Measurements from ENCODE around the gene MTIF3.

MTIF3 gene

GRCh38 chr13:27437126-27437525 lies 13.2 kb downstream of the MTIF3 start:
- peaks cover 40% of the 10 kb centered on the region for H3K4me1 Mint-ChIP-seq
- peaks cover 48% of the 10 kb centered on the region for H3K36me3 Mint-ChIP-seq (ENCODE audit: low read depth)
- H3K27ac Mint-ChIP-seq: no peak overlapping the region
- H3K4me3 Mint-ChIP-seq: no peak overlapping the region
- ATAC-seq (no peak), DNase-seq (no peak)
- no peaks in the 10 kb centered on the region for H3K9me3 Mint-ChIP-seq
- no peaks in the 10 kb centered on the region for H3K27me3 Mint-ChIP-seq

- DNase-seq (no peak), ATAC-seq (no peak)
- H3K4me3 Mint-ChIP-seq: no peak overlapping the region
- H3K4me1 Mint-ChIP-seq: peaks cover 41% of the 10 kb centered on the region
- H3K27me3 Mint-ChIP-seq: no peaks in the 10 kb centered on the region
- peak overlapping the region; percentile 71 for H3K27ac Mint-ChIP-seq
- no peaks in the 10 kb centered on the region for H3K9me3 Mint-ChIP-seq
- peaks cover 71% of the 10 kb centered on the region for H3K36me3 Mint-ChIP-seq (ENCODE audit: low read depth)
Observed at GRCh38 chr13:27432611-27433210, 17.7 kb downstream of the MTIF3 start.

DNA sequence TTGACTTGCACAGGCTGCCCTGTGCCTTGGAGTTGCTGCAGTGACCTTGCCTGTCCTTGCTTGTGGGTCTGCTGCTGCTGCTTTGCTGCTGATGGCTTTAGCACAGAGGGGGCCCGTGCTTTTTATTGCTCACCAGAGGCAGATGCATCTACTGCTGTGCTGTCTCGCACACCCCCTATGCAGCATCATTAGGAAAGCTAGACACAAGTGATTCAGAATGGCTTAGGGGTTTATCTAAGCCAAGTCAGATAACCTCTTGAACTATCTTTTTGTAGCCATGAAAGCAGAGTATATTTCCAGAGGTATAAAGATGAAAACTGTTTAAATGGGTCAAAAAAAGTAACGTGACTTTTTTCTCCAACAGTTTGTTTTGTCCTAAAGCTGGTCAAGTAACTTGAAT lies 18.2 kb downstream of the MTIF3 start:
- no peak for ATAC-seq
- peak overlapping the region; percentile 71 for H3K27ac Mint-ChIP-seq
- H3K36me3 Mint-ChIP-seq (ENCODE audit: low read depth): peaks cover 74% of the 10 kb centered on the region
- peaks cover 47% of the 10 kb centered on the region for H3K4me1 Mint-ChIP-seq
- no peak overlapping the region for H3K4me3 Mint-ChIP-seq
- H3K27me3 Mint-ChIP-seq: no peaks in the 10 kb centered on the region
- no peaks in the 10 kb centered on the region for H3K9me3 Mint-ChIP-seq
- DNase-seq: no peak

DNA sequence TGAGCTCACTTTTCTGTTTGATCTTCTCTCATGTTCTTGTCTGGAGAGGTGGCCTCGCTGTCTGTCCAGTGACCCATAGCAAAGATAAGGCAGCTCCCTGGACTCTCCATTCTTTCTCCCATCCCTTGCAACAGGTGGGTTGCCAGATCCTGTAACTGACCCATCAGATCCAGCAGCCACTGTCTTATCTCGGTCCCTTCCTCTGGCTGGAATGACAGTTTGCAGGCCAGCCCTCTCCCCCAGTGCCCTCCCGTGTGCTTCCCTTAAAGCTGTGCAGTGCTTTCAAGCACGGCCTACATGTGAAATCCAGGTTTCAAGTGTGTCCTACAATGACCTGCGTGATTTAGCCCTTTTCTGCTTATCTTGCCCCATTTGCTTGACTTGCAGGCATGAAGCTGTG lies 22.2 kb downstream of the MTIF3 start:
- DNase-seq (no peak), ATAC-seq (no peak)
- Mint-ChIP-seq H3K4me1 (peaks cover 68% of the 10 kb centered on the region), H3K4me3 (peak overlapping the region; percentile 93), H3K27ac (peak overlapping the region; percentile 32), H3K36me3 (ENCODE audit: low read depth) (peaks cover 74% of the 10 kb centered on the region), H3K27me3 (no peaks in the 10 kb centered on the region), H3K9me3 (no peaks in the 10 kb centered on the region)

- no peak for DNase-seq
- ATAC-seq: no peak
- Mint-ChIP-seq H3K27me3 (no peaks in the 10 kb centered on the region), H3K4me3 (peak overlapping the region; percentile 93), H3K4me1 (peaks cover 66% of the 10 kb centered on the region), H3K27ac (peak overlapping the region; percentile 98), H3K9me3 (no peaks in the 10 kb centered on the region), H3K36me3 (ENCODE audit: low read depth) (peaks cover 68% of the 10 kb centered on the region)
Observed at GRCh38 chr13:27427641-27428040, 22.7 kb downstream of the MTIF3 start.

- peak; percentile 77 for ATAC-seq
- peaks cover 55% of the 10 kb centered on the region for H3K4me1 Mint-ChIP-seq
- no peaks in the 10 kb centered on the region for H3K9me3 Mint-ChIP-seq
Observed at GRCh38 chr13:27425918-27426630, 24.3 kb downstream of the MTIF3 start.

DNA sequence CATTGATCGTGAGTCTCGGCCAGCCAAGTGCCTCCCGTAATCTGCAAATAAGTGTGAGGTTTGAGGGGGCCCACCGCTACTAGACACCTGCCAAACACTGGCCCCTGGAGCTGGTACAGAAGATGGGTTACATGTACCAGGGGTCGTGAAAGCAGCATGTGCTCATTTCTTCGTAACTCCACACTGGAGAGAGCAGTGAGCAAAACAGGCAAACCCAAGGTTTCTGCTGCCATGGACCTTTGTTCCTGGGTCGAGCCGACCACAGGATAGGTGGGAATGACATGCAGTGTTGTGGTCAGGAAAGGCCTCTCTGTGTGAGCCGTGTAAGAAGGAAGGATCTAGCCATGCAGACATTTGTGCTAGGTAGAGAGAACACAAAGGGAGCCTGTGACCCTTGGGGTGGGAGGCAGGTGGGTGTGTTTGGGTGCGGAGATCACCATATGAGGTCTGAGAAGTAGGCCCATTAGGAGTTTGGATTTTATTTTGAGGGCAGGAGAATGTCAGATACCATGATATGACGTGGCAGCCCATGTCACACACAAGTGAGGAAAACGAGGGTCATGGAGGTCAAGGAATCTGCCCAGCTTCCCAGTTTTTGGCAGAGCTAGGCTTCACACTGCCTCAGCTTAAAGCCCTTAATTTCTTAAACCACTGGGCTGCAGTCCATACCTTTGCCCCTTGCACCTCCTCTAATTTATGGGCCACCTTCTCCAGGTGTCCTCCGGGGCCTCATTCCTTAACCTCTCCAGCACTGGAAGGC lies 25.0 kb downstream of the MTIF3 start:
- peaks cover 46% of the 10 kb centered on the region for H3K36me3 Mint-ChIP-seq (ENCODE audit: low read depth)
- H3K4me1 Mint-ChIP-seq: peaks cover 48% of the 10 kb centered on the region
- H3K27ac Mint-ChIP-seq: peak overlapping the region; percentile 98
- H3K4me3 Mint-ChIP-seq: peak overlapping the region; percentile 93
- DNase-seq (peak; percentile 35), ATAC-seq (no peak)
- H3K9me3 Mint-ChIP-seq: no peaks in the 10 kb centered on the region
- no peaks in the 10 kb centered on the region for H3K27me3 Mint-ChIP-seq

More at GRCh38 chr13:27425918-27426630, 24.3 kb downstream of the MTIF3 start:
- Mint-ChIP-seq H3K27ac (peak overlapping the region; percentile 98), H3K4me3 (peak overlapping the region; percentile 93), H3K36me3 (ENCODE audit: low read depth) (peaks cover 54% of the 10 kb centered on the region), H3K27me3 (no peaks in the 10 kb centered on the region)
- DNase-seq: peak; percentile 73

DNA sequence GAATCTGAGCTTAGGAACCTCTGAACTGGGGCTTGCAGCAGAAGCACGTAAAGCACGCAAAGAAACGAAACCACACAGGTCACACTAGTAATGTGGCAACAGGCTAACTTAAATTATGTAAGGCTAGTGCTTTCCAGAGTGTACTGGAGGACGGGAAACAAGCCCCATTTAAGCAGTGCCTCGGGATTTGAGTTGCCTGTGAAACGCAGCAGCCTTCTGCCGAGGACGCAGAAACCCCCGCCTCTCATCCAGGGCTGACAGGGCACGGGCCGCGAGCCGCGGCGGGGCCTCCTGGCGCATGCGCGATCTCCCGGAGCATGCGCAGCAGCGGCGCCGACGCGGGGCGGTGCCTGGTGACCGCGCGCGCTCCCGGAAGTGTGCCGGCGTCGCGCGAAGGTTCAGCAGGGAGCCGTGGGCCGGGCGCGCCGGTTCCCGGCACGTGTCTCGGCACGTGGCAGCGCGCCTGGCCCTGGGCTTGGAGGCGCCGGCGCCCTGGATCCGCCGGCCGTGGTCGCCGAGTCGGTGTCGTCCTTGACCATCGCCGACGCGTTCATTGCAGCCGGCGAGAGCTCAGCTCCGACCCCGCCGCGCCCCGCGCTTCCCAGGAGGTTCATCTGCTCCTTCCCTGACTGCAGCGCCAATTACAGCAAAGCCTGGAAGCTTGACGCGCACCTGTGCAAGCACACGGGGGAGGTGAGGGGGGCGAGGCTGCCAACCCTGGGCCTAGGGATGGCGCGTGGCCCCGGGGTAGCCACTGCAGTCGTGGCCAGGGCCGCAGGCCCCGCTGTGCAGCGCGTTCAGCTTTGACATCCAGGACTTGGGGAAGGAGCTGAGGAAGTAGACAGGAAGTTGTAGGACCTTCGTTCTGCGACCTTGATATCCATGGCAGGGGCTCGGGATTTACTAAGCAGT lies 25.9 kb downstream of the MTIF3 start, which contains the start of gene GTF3A:
GTF3A (plus strand) TSS at position 374 of the 912 bp plus-strand sequence.
- DNase-seq: peak; percentile 87
- peak within 1 kb of the TSS; percentile 93 for H3K4me3 Mint-ChIP-seq
- peak; percentile 62 for ATAC-seq
- peak within 1 kb of the TSS; percentile 98 for H3K27ac Mint-ChIP-seq
- H3K36me3 Mint-ChIP-seq (ENCODE audit: low read depth): peaks cover 40% of the 10 kb centered on the region
- H3K4me1 Mint-ChIP-seq: peaks cover 47% of the 10 kb centered on the region
- H3K27me3 Mint-ChIP-seq: no peaks in the 10 kb centered on the region
- no peaks in the 10 kb centered on the region for H3K9me3 Mint-ChIP-seq

GRCh38 chr13:27423333-27423732 lies 27.0 kb downstream of the MTIF3 start:
- Mint-ChIP-seq H3K36me3 (ENCODE audit: low read depth) (peaks cover 32% of the 10 kb centered on the region), H3K4me3 (peak overlapping the region; percentile 81), H3K27me3 (no peaks in the 10 kb centered on the region), H3K27ac (peak overlapping the region; percentile 91), H3K4me1 (peaks cover 42% of the 10 kb centered on the region), H3K9me3 (no peaks in the 10 kb centered on the region)
- DNase-seq (no peak), ATAC-seq (no peak)

- H3K4me3 Mint-ChIP-seq: no peak overlapping the region
- ATAC-seq (no peak), DNase-seq (no peak)
- H3K27me3 Mint-ChIP-seq: no peaks in the 10 kb centered on the region
- H3K27ac Mint-ChIP-seq: peak overlapping the region; percentile 12
- H3K36me3 Mint-ChIP-seq (ENCODE audit: low read depth): peaks cover 11% of the 10 kb centered on the region
- no peaks in the 10 kb centered on the region for H3K9me3 Mint-ChIP-seq
- H3K4me1 Mint-ChIP-seq: peaks cover 23% of the 10 kb centered on the region
Observed at GRCh38 chr13:27421101-27421871, 29.1 kb downstream of the MTIF3 start.

DNA sequence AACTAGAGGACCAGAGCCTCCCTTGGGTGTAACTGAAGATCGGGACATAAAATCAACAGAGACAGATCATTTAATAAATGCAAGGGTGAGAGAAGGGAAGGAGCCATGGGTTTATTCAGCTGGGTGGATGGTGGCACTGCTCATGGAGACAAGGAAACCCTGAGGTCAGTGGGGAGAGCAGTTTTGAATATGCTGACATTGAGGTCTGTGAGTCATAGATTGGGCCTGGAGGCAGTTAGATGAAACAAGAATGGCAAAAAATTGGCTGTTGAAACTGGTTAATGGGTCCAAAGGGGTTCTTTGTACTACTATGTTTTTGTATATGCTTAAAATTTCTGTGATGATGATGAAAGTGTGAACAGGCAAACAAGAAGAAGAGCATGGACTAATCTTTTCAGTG lies 31.0 kb downstream of the MTIF3 start:
- peaks cover 12% of the 10 kb centered on the region for H3K4me1 Mint-ChIP-seq
- DNase-seq (no peak), ATAC-seq (no peak)
- H3K4me3 Mint-ChIP-seq: no peak overlapping the region
- no peaks in the 10 kb centered on the region for H3K36me3 Mint-ChIP-seq (ENCODE audit: low read depth)
- H3K9me3 Mint-ChIP-seq: no peaks in the 10 kb centered on the region
- H3K27me3 Mint-ChIP-seq: no peaks in the 10 kb centered on the region
- H3K27ac Mint-ChIP-seq: no peak overlapping the region

DNA sequence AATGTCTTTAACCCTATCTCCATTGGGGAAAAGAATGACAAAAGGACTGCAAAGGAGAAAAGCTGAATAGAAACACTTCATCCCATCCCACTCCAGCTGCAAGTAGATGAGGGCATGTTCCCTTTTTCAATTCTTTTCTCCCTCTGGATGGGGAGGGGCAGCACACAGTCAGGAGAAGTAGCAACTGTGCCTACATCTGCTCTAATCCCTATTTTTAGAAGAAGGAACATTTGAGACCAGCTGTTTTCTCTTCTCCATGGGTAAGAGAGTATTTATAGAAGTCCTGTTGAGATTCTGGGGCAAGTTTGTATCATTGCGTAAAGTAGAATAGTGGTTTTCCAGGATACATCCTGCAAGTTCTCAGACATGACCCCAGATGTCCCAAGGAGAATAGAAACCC lies 35.2 kb downstream of the MTIF3 start:
- Mint-ChIP-seq H3K4me1 (no peaks in the 10 kb centered on the region), H3K27me3 (no peaks in the 10 kb centered on the region), H3K27ac (no peak overlapping the region), H3K36me3 (ENCODE audit: low read depth) (no peaks in the 10 kb centered on the region), H3K4me3 (no peak overlapping the region), H3K9me3 (no peaks in the 10 kb centered on the region)
- no peak for DNase-seq
- no peak for ATAC-seq

GRCh38 chr13:27411341-27411740 lies 39.0 kb downstream of the MTIF3 start:
- no peak overlapping the region for H3K4me3 Mint-ChIP-seq
- H3K27ac Mint-ChIP-seq: no peak overlapping the region
- no peaks in the 10 kb centered on the region for H3K36me3 Mint-ChIP-seq (ENCODE audit: low read depth)
- peaks cover 3% of the 10 kb centered on the region for H3K4me1 Mint-ChIP-seq
- ATAC-seq: no peak
- no peak for DNase-seq
- no peaks in the 10 kb centered on the region for H3K27me3 Mint-ChIP-seq
- no peaks in the 10 kb centered on the region for H3K9me3 Mint-ChIP-seq
